ENCODE measurements around the gene GLIS1. TPM values are rescaled to one million over a fixed set of nuclear protein-coding genes. Genes with fewer than 3 reads are reported as not detected.

GLIS1 gene
- total and polyA plus RNA-seq, 5 donors from 2014 or later = not detected

DNA sequence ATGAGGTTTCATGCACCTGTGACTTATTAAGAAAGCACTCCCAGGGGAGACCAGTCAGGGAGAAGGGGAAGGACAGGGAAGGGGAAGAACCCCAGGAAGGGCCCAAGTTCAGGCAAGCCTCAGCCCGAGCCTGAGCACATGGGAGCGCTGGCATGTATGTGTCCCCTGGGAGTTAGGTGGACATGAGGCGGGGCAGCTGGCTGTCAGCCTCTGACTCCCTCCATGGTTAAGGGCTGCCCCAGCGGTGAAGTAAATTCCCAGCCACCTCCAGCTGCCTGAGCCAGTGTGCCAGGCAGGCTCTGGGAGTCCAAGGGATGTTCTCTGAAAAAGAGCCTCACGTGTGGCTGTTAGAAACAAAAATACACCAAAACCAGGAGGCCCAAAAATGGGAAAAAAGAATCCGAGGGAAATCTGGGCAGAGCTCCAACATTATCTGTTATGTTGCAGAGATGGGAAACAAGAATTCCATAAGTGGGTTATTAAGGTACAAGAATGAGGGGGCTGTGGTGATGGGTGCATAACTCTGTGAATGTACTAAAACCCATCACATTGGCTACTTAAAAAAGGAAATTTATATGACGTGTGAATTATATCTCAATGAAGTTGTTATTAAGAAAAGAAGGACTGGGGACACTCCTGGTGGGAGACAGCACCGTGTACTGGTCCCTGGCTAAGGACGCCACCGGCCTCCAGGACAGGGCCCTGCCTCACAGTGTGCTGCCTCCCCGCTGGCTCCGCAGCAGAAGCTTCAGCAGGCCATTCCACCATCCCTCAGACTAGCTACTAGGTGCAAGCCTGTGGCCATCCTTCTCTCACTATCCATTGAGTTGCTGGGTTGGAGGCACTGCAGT is 261.1 kb downstream of the GLIS1 start:
- peaks cover 0 to 6% (median 0%) of the 10 kb centered on the region in 7 donors for H3K9me3 Mint-ChIP-seq
- Histone ChIP-seq H3K4me1 (ENCODE audit: control insufficient read depth, insufficient read depth, low read length, poor library complexity, severe bottlenecking) (no peaks in the 10 kb centered on the region), H3K27me3 (ENCODE audit: control insufficient read depth, insufficient read depth, low read length) (no peaks in the 10 kb centered on the region), H3K9me3 (ENCODE audit: control insufficient read depth in 2 of 2, low read length in 2 of 2) (no peaks in the 10 kb centered on the region), H3K36me3 (ENCODE audit: control insufficient read depth, insufficient read depth, low read length) (no peaks in the 10 kb centered on the region), H3K4me3 (ENCODE audit: low read depth, low read length) (no peak overlapping the region), H3K27ac (ENCODE audit: insufficient read depth, low read length, poor library complexity, severe bottlenecking) (no peak overlapping the region)
- H3K27me3 Mint-ChIP-seq = no peaks in the 10 kb centered on the region
- H3K4me1 Mint-ChIP-seq = no peaks in the 10 kb centered on the region
- no peak overlapping the region for H3K4me3 Mint-ChIP-seq
- no peak overlapping the region for H3K27ac Mint-ChIP-seq
- ATAC-seq (ENCODE audit: low read depth in 2 of 2) = no peak
- H3K36me3 Mint-ChIP-seq = no peaks in the 10 kb centered on the region
- no peak for DNase-seq

- peaks cover 0 to 6% (median 0%) of the 10 kb centered on the region in 7 donors for H3K9me3 Mint-ChIP-seq
- no peak overlapping the region for H3K4me3 Mint-ChIP-seq
- no peaks in the 10 kb centered on the region for H3K36me3 Mint-ChIP-seq
- DNase-seq (no peak), ATAC-seq (ENCODE audit: low read depth in 2 of 2) (no peak)
- Histone ChIP-seq H3K36me3 (ENCODE audit: control insufficient read depth, insufficient read depth, low read length) (no peaks in the 10 kb centered on the region), H3K27ac (ENCODE audit: insufficient read depth, low read length, poor library complexity, severe bottlenecking) (no peak overlapping the region), H3K4me1 (ENCODE audit: control insufficient read depth, insufficient read depth, low read length, poor library complexity, severe bottlenecking) (no peaks in the 10 kb centered on the region), H3K27me3 (ENCODE audit: control insufficient read depth, insufficient read depth, low read length) (no peaks in the 10 kb centered on the region), H3K4me3 (ENCODE audit: low read depth, low read length) (no peak overlapping the region), H3K9me3 (ENCODE audit: control insufficient read depth in 2 of 2, low read length in 2 of 2) (no peaks in the 10 kb centered on the region)
- H3K27ac Mint-ChIP-seq = no peak overlapping the region
- no peaks in the 10 kb centered on the region for H3K4me1 Mint-ChIP-seq
- H3K27me3 Mint-ChIP-seq = no peaks in the 10 kb centered on the region
Observed at GRCh38 chr1:53476579-53476978, 262.4 kb downstream of the GLIS1 start.

DNA sequence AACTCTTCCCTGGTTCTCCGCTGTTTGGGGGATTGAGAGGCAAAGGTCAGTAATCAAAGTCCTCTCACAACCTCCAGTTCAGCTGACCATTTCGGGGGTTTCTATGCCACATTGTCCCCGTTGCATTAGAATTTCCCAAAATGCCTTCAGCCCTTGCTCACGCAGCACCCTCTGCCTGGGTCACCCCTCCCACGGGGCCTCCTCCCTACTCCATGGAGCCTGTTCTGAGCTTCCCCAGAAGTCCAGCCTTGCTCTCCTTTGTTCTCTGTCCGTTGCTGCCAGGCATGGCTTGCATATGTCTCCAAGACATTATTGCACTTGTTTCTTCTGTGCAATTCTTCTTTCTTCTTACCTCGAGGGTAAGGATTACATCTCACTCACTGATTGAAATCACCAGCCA is 263.3 kb downstream of the GLIS1 start:
- H3K36me3 Mint-ChIP-seq = no peaks in the 10 kb centered on the region
- H3K36me3 ChIP-seq (ENCODE audit: control insufficient read depth, insufficient read depth, low read length) = no peaks in the 10 kb centered on the region
- no peaks in the 10 kb centered on the region for H3K4me1 Mint-ChIP-seq
- H3K9me3 ChIP-seq (ENCODE audit: control insufficient read depth in 2 of 2, low read length in 2 of 2) = no peaks in the 10 kb centered on the region
- no peak overlapping the region for H3K4me3 ChIP-seq (ENCODE audit: low read depth, low read length)
- H3K27ac ChIP-seq (ENCODE audit: insufficient read depth, low read length, poor library complexity, severe bottlenecking) = no peak overlapping the region
- H3K27me3 Mint-ChIP-seq = no peaks in the 10 kb centered on the region
- ATAC-seq (ENCODE audit: low read depth in 2 of 2) (no peak), DNase-seq (no peak)
- H3K9me3 Mint-ChIP-seq = peaks cover 0 to 6% (median 0%) of the 10 kb centered on the region in 7 donors
- no peaks in the 10 kb centered on the region for H3K4me1 ChIP-seq (ENCODE audit: control insufficient read depth, insufficient read depth, low read length, poor library complexity, severe bottlenecking)
- H3K27me3 ChIP-seq (ENCODE audit: control insufficient read depth, insufficient read depth, low read length) = no peaks in the 10 kb centered on the region
- H3K27ac Mint-ChIP-seq = no peak overlapping the region
- no peak overlapping the region for H3K4me3 Mint-ChIP-seq

- no peaks in the 10 kb centered on the region for H3K36me3 Mint-ChIP-seq
- no peak overlapping the region for H3K27ac ChIP-seq (ENCODE audit: insufficient read depth, low read length, poor library complexity, severe bottlenecking)
- H3K4me1 ChIP-seq (ENCODE audit: control insufficient read depth, insufficient read depth, low read length, poor library complexity, severe bottlenecking) = no peaks in the 10 kb centered on the region
- H3K9me3 Mint-ChIP-seq = peaks cover 0 to 4% (median 0%) of the 10 kb centered on the region in 7 donors
- H3K27ac Mint-ChIP-seq = no peak overlapping the region
- no peaks in the 10 kb centered on the region for H3K27me3 Mint-ChIP-seq
- peak in 1 of 3 donors; percentile 20 for DNase-seq
- no peaks in the 10 kb centered on the region for H3K9me3 ChIP-seq (ENCODE audit: control insufficient read depth in 2 of 2, low read length in 2 of 2)
- no peak overlapping the region for H3K4me3 Mint-ChIP-seq
- no peaks in the 10 kb centered on the region for H3K36me3 ChIP-seq (ENCODE audit: control insufficient read depth, insufficient read depth, low read length)
- ATAC-seq (ENCODE audit: low read depth in 2 of 2) = no peak
- no peaks in the 10 kb centered on the region for H3K4me1 Mint-ChIP-seq
- H3K27me3 ChIP-seq (ENCODE audit: control insufficient read depth, insufficient read depth, low read length) = no peaks in the 10 kb centered on the region
- no peak overlapping the region for H3K4me3 ChIP-seq (ENCODE audit: low read depth, low read length)
Observed at GRCh38 chr1:53473463-53473862, 265.5 kb downstream of the GLIS1 start.

DNA sequence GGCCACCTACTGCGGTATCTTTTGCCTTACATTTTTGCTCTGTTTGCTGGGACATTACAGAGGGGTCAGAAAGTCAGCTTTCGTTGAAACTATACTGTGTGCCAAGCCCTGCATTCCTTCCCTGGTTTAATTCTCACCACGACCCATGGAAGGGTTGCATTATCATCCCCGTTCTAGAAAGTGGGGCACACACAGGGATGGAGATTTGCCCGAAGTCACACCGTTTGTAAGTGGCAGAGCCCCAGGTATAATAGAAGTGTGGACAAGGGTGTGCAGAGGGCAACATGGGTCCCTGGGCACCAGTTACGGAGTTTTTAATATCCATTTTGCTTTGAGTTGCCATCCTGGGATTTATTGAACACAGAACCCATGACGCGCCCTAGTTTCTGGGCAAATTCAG is 268.0 kb downstream of the GLIS1 start:
- Mint-ChIP-seq H3K4me3 (no peak overlapping the region), H3K9me3 (peaks cover 0 to under 1% (median 0%) of the 10 kb centered on the region in 7 donors), H3K27ac (no peak overlapping the region), H3K36me3 (no peaks in the 10 kb centered on the region), H3K27me3 (no peaks in the 10 kb centered on the region), H3K4me1 (no peaks in the 10 kb centered on the region)
- H3K4me3 ChIP-seq (ENCODE audit: low read depth, low read length) = no peak overlapping the region
- no peaks in the 10 kb centered on the region for H3K4me1 ChIP-seq (ENCODE audit: control insufficient read depth, insufficient read depth, low read length, poor library complexity, severe bottlenecking)
- H3K9me3 ChIP-seq (ENCODE audit: control insufficient read depth in 2 of 2, low read length in 2 of 2) = no peaks in the 10 kb centered on the region
- ATAC-seq (ENCODE audit: low read depth in 2 of 2) (no peak), DNase-seq (no peak)
- no peaks in the 10 kb centered on the region for H3K36me3 ChIP-seq (ENCODE audit: control insufficient read depth, insufficient read depth, low read length)
- H3K27ac ChIP-seq (ENCODE audit: insufficient read depth, low read length, poor library complexity, severe bottlenecking) = no peak overlapping the region
- H3K27me3 ChIP-seq (ENCODE audit: control insufficient read depth, insufficient read depth, low read length) = no peaks in the 10 kb centered on the region

- no peaks in the 10 kb centered on the region for H3K27me3 ChIP-seq (ENCODE audit: control insufficient read depth, insufficient read depth, low read length)
- Mint-ChIP-seq H3K27me3 (no peaks in the 10 kb centered on the region), H3K36me3 (no peaks in the 10 kb centered on the region), H3K9me3 (no peaks in the 10 kb centered on the region), H3K4me3 (no peak overlapping the region), H3K4me1 (no peaks in the 10 kb centered on the region), H3K27ac (no peak overlapping the region)
- H3K36me3 ChIP-seq (ENCODE audit: control insufficient read depth, insufficient read depth, low read length) = no peaks in the 10 kb centered on the region
- DNase-seq (no peak), ATAC-seq (ENCODE audit: low read depth in 2 of 2) (no peak)
- H3K4me1 ChIP-seq (ENCODE audit: control insufficient read depth, insufficient read depth, low read length, poor library complexity, severe bottlenecking) = no peaks in the 10 kb centered on the region
- H3K27ac ChIP-seq (ENCODE audit: insufficient read depth, low read length, poor library complexity, severe bottlenecking) = no peak overlapping the region
- no peaks in the 10 kb centered on the region for H3K9me3 ChIP-seq (ENCODE audit: control insufficient read depth in 2 of 2, low read length in 2 of 2)
- H3K4me3 ChIP-seq (ENCODE audit: low read depth, low read length) = no peak overlapping the region
Observed at GRCh38 chr1:53470584-53470983, 268.4 kb downstream of the GLIS1 start.

DNA sequence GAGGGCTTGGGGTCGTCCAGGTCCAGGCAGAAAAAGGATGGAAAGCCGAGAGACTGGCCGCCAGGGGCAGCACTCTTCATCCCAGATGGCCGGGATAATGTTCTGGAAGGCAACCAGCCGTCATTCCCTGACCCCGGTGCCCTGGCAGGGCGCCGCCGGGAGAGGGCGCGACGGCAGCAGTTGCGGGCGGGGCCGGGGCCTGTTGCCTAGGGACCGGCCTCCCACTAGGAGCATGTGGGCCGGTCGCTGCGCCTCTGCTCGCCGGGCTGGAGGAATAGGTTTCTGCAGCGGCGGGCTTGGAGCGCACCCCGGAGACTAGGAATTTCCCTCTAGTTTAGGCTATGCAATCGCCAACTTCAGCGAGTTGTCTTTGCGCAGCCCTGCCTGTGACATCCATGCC is 268.8 kb downstream of the GLIS1 start:
- Mint-ChIP-seq H3K4me1 (no peaks in the 10 kb centered on the region), H3K36me3 (no peaks in the 10 kb centered on the region), H3K4me3 (no peak overlapping the region), H3K27me3 (no peaks in the 10 kb centered on the region), H3K9me3 (no peaks in the 10 kb centered on the region), H3K27ac (no peak overlapping the region)
- H3K9me3 ChIP-seq (ENCODE audit: control insufficient read depth in 2 of 2, low read length in 2 of 2) = no peaks in the 10 kb centered on the region
- no peak for DNase-seq
- no peaks in the 10 kb centered on the region for H3K27me3 ChIP-seq (ENCODE audit: control insufficient read depth, insufficient read depth, low read length)
- H3K27ac ChIP-seq (ENCODE audit: insufficient read depth, low read length, poor library complexity, severe bottlenecking) = no peak overlapping the region
- no peaks in the 10 kb centered on the region for H3K36me3 ChIP-seq (ENCODE audit: control insufficient read depth, insufficient read depth, low read length)
- H3K4me1 ChIP-seq (ENCODE audit: control insufficient read depth, insufficient read depth, low read length, poor library complexity, severe bottlenecking) = no peaks in the 10 kb centered on the region
- H3K4me3 ChIP-seq (ENCODE audit: low read depth, low read length) = no peak overlapping the region
- no peak for ATAC-seq (ENCODE audit: low read depth in 2 of 2)

DNA sequence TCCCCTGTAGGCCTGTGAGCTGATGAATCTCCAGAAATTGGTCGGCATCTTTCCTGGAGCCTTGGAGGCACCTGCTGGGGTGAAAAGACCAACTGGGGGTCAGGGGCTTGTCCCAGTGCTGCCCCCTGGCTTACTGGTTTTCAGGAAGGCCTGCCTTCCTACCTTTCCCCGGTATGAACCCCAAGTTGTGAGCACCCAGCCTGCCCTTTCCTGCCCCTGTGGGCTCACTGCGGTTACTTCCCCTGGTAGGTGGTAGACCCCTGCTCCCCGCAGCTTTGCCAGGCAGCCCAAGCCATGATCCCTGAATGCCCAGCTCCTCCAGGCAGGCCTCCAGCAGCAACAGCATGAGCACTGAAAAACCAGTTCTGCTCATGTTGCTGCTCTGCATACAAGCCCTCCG is 269.6 kb downstream of the GLIS1 start:
- no peaks in the 10 kb centered on the region for H3K4me1 ChIP-seq (ENCODE audit: control insufficient read depth, insufficient read depth, low read length, poor library complexity, severe bottlenecking)
- Mint-ChIP-seq H3K4me3 (no peak overlapping the region), H3K27me3 (no peaks in the 10 kb centered on the region), H3K9me3 (no peaks in the 10 kb centered on the region), H3K4me1 (no peaks in the 10 kb centered on the region), H3K27ac (no peak overlapping the region), H3K36me3 (no peaks in the 10 kb centered on the region)
- no peak overlapping the region for H3K4me3 ChIP-seq (ENCODE audit: low read depth, low read length)
- DNase-seq (no peak), ATAC-seq (ENCODE audit: low read depth in 2 of 2) (no peak)
- no peaks in the 10 kb centered on the region for H3K9me3 ChIP-seq (ENCODE audit: control insufficient read depth in 2 of 2, low read length in 2 of 2)
- no peaks in the 10 kb centered on the region for H3K36me3 ChIP-seq (ENCODE audit: control insufficient read depth, insufficient read depth, low read length)
- H3K27me3 ChIP-seq (ENCODE audit: control insufficient read depth, insufficient read depth, low read length) = no peaks in the 10 kb centered on the region
- H3K27ac ChIP-seq (ENCODE audit: insufficient read depth, low read length, poor library complexity, severe bottlenecking) = no peak overlapping the region
